H1 (cell line): ENCODE results near the gene VIPR2. TPM values are rescaled to one million over a fixed set of nuclear protein-coding genes. Genes with fewer than 3 reads are reported as not detected.

Experiments
- CTCF ChIA-PET: fragments of 300-600 bp; sonication (Branson Sonifier 250); formaldehyde crosslinking; loops from one replicate; lab custom pipeline; 2021; ENCODE audit not compliant: partially characterized antibody; lab: Charles Lee
- POLR2A ChIA-PET: fragments of 300-600 bp; sonication (Branson Sonifier 250); formaldehyde crosslinking; loops from one replicate; lab custom pipeline; 2021; ENCODE audit warnings: inconsistent platforms; ENCODE audit not compliant: partially characterized antibody; lab: Charles Lee
- DNase-seq, 2 experiments: peaks; one replicate each; pipeline versions ENCODE4 v3.0.0 to v3.0.0-alpha.2; 2010 to 2022; ENCODE audit warnings: low spot score in 2 of 2, low read depth in 1 of 2, mixed read lengths in 1 of 2
- FAIRE-seq: peaks from 2 replicates; lab custom pipeline; 2011; peaks lifted over from hg19 to GRCh38; lab: Jason Lieb, UNC
- H2AFZ ChIP-seq: 2 replicates; pipeline ENCODE4 v1.8.1; 2012; ENCODE audit warnings: low read length, inconsistent platforms
- H2AK5ac ChIP-seq: 2 replicates; pipeline ENCODE4 v1.6.1; 2013; ENCODE audit warnings: low read depth, low read length
- H2BK120ac ChIP-seq: replicated peaks from 2 replicates; pipeline ENCODE3; 2013; ENCODE audit warnings: low read depth, low read length, inconsistent platforms
- H2BK12ac ChIP-seq: 2 replicates; pipeline ENCODE4 v1.6.1; 2013; ENCODE audit warnings: low read depth, low read length
- H2BK15ac ChIP-seq: 2 replicates; pipeline ENCODE4 v1.6.1; 2013; ENCODE audit warnings: low read length
- H2BK20ac ChIP-seq: 2 replicates; pipeline ENCODE4 v1.6.1; 2013; ENCODE audit warnings: low read length
- H2BK5ac ChIP-seq: 2 replicates; pipeline ENCODE4 v1.6.1; 2013; ENCODE audit warnings: low read depth, low read length
- H3K14ac ChIP-seq: 2 replicates; pipeline ENCODE4 v1.6.1; 2013; ENCODE audit warnings: inconsistent platforms; ENCODE audit not compliant: insufficient read length
- H3K18ac ChIP-seq: 2 replicates; pipeline ENCODE4 v1.6.1; 2013; ENCODE audit warnings: low read length; ENCODE audit errors: extremely low read depth
- H3K23ac ChIP-seq: 2 replicates; pipeline ENCODE4 v1.6.1; 2013; ENCODE audit warnings: inconsistent platforms; ENCODE audit not compliant: insufficient read length
- H3K23me2 ChIP-seq: 2 replicates; pipeline ENCODE4 v1.6.1; 2013; ENCODE audit warnings: low read depth, low read length
- H3K27ac ChIP-seq: 2 replicates; pipeline ENCODE4 v1.6.1; 2011; ENCODE audit warnings: low read depth, low read length, inconsistent platforms
- H3K27me3 ChIP-seq, 4 experiments: replicated peaks in 1 of 4; 1 replicate in 1 of 4; 2 replicates in 3 of 4; pipeline versions ENCODE4 v1.6.1 to v1.8.1; 2011 to 2013; ENCODE audit warnings: low read length in 3 of 4, mild to moderate bottlenecking in 3 of 4, inconsistent platforms in 2 of 4, mixed read lengths in 2 of 4, moderate library complexity in 1 of 4; ENCODE audit not compliant: control insufficient read depth in 3 of 4, insufficient read depth in 3 of 4; ENCODE audit errors: extremely low read depth in 1 of 4
- H3K36me3 ChIP-seq, 4 experiments: 2 replicates each; pipeline versions ENCODE4 v1.6.1 to v1.8.1; 2011 to 2013; ENCODE audit warnings: mild to moderate bottlenecking in 4 of 4, low read length in 3 of 4, moderate library complexity in 2 of 4, control low read depth in 1 of 4, inconsistent platforms in 1 of 4; ENCODE audit not compliant: insufficient read depth in 4 of 4, control insufficient read depth in 2 of 4
- H3K4ac ChIP-seq: replicated peaks from 2 replicates; pipeline ENCODE3; 2013; ENCODE audit warnings: low read length, low read depth, mixed read lengths, inconsistent platforms; ENCODE audit not compliant: insufficient read length
- H3K4me1 ChIP-seq, 4 experiments: replicated peaks in 1 of 4; 1 replicate in 1 of 4; 2 replicates in 3 of 4; pipeline versions ENCODE4 v1.6.1 to v1.8.1; 2011 to 2013; ENCODE audit warnings: low read length in 3 of 4, inconsistent platforms in 2 of 4, mixed read lengths in 1 of 4; ENCODE audit not compliant: insufficient read depth in 4 of 4, control insufficient read depth in 3 of 4
- H3K4me2 ChIP-seq, 2 experiments: 2 replicates each; pipeline versions ENCODE4 v1.6.1 to v1.8.1; 2011 to 2013; ENCODE audit warnings: low read depth in 2 of 2, low read length in 2 of 2, control low read depth in 1 of 2, inconsistent platforms in 1 of 2, mild to moderate bottlenecking in 1 of 2; ENCODE audit not compliant: insufficient read depth in 1 of 2
- H3K4me3 ChIP-seq, 4 experiments: fragments of 200-600, 300-600 bp in 1 of 4; sonication (generic), shearing (Covaris generic), sonication (Bioruptor Twin) in 1 of 4; 2 replicates each; pipeline versions ENCODE4 v1.5.1 to v1.8.1; 2011 to 2016; ENCODE audit warnings: low read length in 4 of 4, low read depth in 3 of 4, control low read depth in 2 of 4, inconsistent platforms in 2 of 4, mild to moderate bottlenecking in 2 of 4, mixed read lengths in 1 of 4, moderate library complexity in 1 of 4; ENCODE audit not compliant: insufficient read depth in 2 of 4; ENCODE audit errors: extremely low read depth in 1 of 4
- H3K56ac ChIP-seq: replicated peaks from 2 replicates; pipeline ENCODE3; 2013; ENCODE audit warnings: low read depth, mild to moderate bottlenecking, mixed read lengths, low read length, inconsistent platforms; ENCODE audit not compliant: insufficient read length
- H3K79me1 ChIP-seq: 2 replicates; pipeline ENCODE4 v1.6.1; 2013; ENCODE audit warnings: low read depth, low read length, control low read depth
- H3K79me2 ChIP-seq, 2 experiments: 2 replicates each; pipeline versions ENCODE4 v1.6.1 to v1.8.1; 2012 to 2013; ENCODE audit warnings: low read length in 2 of 2, mild to moderate bottlenecking in 2 of 2, inconsistent platforms in 1 of 2; ENCODE audit not compliant: insufficient read depth in 2 of 2, control insufficient read depth in 1 of 2
- H3K9ac ChIP-seq, 4 experiments: replicated peaks in 1 of 4; 1 replicate in 1 of 4; 2 replicates in 3 of 4; pipeline versions ENCODE4 v1.6.1 to v1.8.1; 2011 to 2013; ENCODE audit warnings: low read depth in 3 of 4, low read length in 3 of 4, control low read depth in 2 of 4, mild to moderate bottlenecking in 2 of 4, moderate library complexity in 2 of 4, inconsistent platforms in 1 of 4; ENCODE audit errors: extremely low read depth in 1 of 4
- H3K9me3 ChIP-seq, 2 experiments: 2 replicates each; pipeline versions ENCODE4 v1.6.1 to v1.8.1; 2012 to 2013; ENCODE audit warnings: mild to moderate bottlenecking in 2 of 2, moderate library complexity in 2 of 2, control low read depth in 1 of 2, inconsistent platforms in 1 of 2, low read depth in 1 of 2, low read length in 1 of 2, mixed read lengths in 1 of 2; ENCODE audit not compliant: insufficient read depth in 2 of 2
- H4K20me1 ChIP-seq, 2 experiments: replicated peaks in 1 of 2; 2 replicates each; pipeline versions ENCODE3 to v1.8.1; 2011 to 2013; ENCODE audit warnings: inconsistent platforms in 2 of 2, low read length in 2 of 2, mild to moderate bottlenecking in 1 of 2; ENCODE audit not compliant: insufficient read depth in 2 of 2, control insufficient read depth in 1 of 2
- H4K5ac ChIP-seq: 2 replicates; pipeline ENCODE4 v1.6.1; 2013; ENCODE audit warnings: low read length, low read depth, mixed read lengths, inconsistent platforms; ENCODE audit not compliant: insufficient read length
- H4K8ac ChIP-seq: 2 replicates; pipeline ENCODE4 v1.8.0; 2013; ENCODE audit warnings: mild to moderate bottlenecking, moderate library complexity, low read length, inconsistent platforms; ENCODE audit not compliant: insufficient read depth; ENCODE audit errors: extremely low read depth
- H4K91ac ChIP-seq: replicated peaks from 2 replicates; pipeline ENCODE3; 2013; ENCODE audit warnings: low read length, mixed read lengths, inconsistent platforms; ENCODE audit not compliant: insufficient read length
- ZNF274 ChIP-seq: IDR thresholded peaks from 2 replicates; pipeline ENCODE4 v1.7.0; 2012; ENCODE audit warnings: low read length, borderline replicate concordance; ENCODE audit errors: extremely low read depth
- WGBS, 2 experiments: shearing (Covaris generic) in 1 of 2; methylation state at CpG; one replicate each; pipeline versions ENCODE4 v1.1.6 to v1.1.7; 2013 to 2015; ENCODE audit warnings: low lambda C conversion rate in 2 of 2, mixed read lengths in 2 of 2, inconsistent platforms in 1 of 2, low coverage in 1 of 2, missing lambda C conversion rate in 1 of 2; ENCODE audit not compliant: insufficient replicate concordance in 2 of 2, insufficient coverage in 1 of 2, insufficient read length in 1 of 2; ENCODE audit errors: extremely low coverage in 1 of 2, missing lambda C conversion rate in 1 of 2; 5-methylcytosine and 5-hydroxymethylcytosine counted together
- polyA plus RNA-seq, 7 experiments: library from polyadenylated mRNA; depleted of rRNA in 3 of 7; stranded (reverse) in 5 of 7; unstranded in 2 of 7; fragments of >200 nt in 5 of 7; fragments of 200-250 nt in 2 of 7; gene quantifications; 1 replicate in 5 of 7; 2 replicates in 1 of 7; 4 replicates in 1 of 7; pipeline versions ENCODE4 v1.2.1 to v1.2.3, GENCODE V29; 2011 to 2013; ENCODE audit warnings: missing spikeins in 2 of 7, mixed read lengths in 2 of 7
- total RNA-seq: library from RNA; stranded (reverse); fragmentation: NEBNext Ultra II Directional; extraction: Animal tissue kit (Norgen Biotek cat#: 25700); gene quantifications from 2 replicates; pipeline ENCODE4 v1.2.1, GENCODE V29; 2021
- TF ChIP-seq, protein P1 (sequence below): IDR thresholded peaks from 2 replicates; pipeline ENCODE4 v1.6.1; 2012; ENCODE audit warnings: inconsistent platforms

VIPR2 gene
- total and polyA plus RNA-seq, 2 of the 8 experiments (the other 6 are each of a cell fraction or from before 2014, with no cell fraction given) = 2.4 to 6.3 TPM

DNA sequence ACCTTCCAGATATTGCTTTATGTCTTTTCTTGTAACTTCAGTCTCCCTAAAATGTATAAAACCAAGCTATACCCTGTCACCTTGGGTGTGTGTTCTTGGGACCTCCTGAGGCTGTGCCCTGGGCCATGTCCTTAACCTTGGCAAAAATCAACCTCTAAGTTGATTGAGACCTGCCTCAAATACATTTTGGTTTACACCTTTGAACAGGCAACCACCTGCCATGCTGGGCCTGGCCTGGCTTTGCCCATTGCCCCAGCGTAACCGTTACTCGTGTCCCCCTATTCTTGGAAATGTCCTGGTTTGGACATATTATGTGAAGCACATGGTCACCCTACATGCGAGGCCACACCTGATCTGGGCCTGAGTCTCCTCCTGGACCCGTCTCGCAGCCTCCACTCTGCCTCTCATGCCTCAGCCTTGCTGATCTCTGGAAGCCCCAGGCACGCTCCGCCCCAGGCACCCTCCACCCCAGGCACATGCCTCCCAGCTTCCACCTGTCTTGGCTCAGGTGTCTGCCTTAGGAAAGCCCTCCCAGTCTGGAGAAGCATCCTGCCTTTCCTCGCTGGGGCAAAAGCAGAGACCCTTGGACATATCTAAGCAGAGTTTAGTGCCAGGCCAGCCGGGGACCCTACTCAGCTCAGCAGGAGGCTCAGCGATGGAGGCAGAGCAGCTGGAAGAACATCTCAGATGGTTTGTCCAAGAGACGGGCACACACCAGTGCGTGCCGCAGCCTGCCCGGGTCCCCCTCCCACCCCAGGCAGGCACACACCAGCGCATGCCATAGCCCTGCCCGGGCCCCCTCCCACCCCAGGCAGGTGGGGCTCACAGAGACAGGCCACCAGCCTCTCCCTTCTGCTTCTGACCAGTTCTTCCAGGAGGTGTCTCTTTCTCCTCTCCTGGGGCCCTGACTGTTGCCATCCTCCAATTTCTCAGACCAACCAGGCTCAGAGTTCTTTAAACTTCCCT is 4.0 kb upstream of the VIPR2 start:
- Histone ChIP-seq H3K4me1 (peaks cover 2 to 15% (median 10%) of the 10 kb centered on the region in 4 experiments; a peak in 6 of 7 replicates), H2AFZ (no peak overlapping the region), H3K79me1 (no peaks in the 10 kb centered on the region), H2BK20ac (0 out of 2 replicates have a peak overlapping the region, but pooled peaks have one; percentile 32), H3K9ac (no peak overlapping the region), H3K56ac (no peak overlapping the region), H2AK5ac (no peak overlapping the region; the same call in 1 of the 2 replicates), H3K27ac (no peak overlapping the region), H3K23ac (no peak overlapping the region), H3K4me3 (no peak overlapping the region), H3K79me2 (no peaks in the 10 kb centered on the region), H3K14ac (no peak overlapping the region), H3K18ac (no peak overlapping the region), H3K9me3 (no peaks in the 10 kb centered on the region), H4K8ac (no peak overlapping the region; the same call in 1 of the 2 replicates), H3K4me2 (peak overlapping the region in 1 of 2 experiments; percentile 61; a peak in 1 of 4 replicates), H3K23me2 (peaks cover 9% of the 10 kb centered on the region; the same call in 1 of the 2 replicates), H2BK15ac (no peak overlapping the region), H2BK120ac (no peak overlapping the region), H4K20me1 (no peaks in the 10 kb centered on the region), H4K5ac (no peak overlapping the region), H2BK5ac (no peak overlapping the region), H3K36me3 (no peaks in the 10 kb centered on the region; a peak in 1 of 8 replicates), H2BK12ac (no peak overlapping the region), H3K27me3 (peaks cover 6 to 22% (median 13%) of the 10 kb centered on the region in 4 experiments), H3K4ac (no peak overlapping the region), H4K91ac (no peak overlapping the region)
- no peak for FAIRE-seq
- ChIA-PET POLR2A (interaction anchor here (1.7 kb wide), 1 partner anchor 11 kb away, joined by 3 read pairs; no protein-coding TSS in a partner anchor), CTCF (interaction anchor here (1.2 to 1.8 kb wide), 2 partner anchors 29 to 42 kb away, joined by 3 to 7 read pairs; no protein-coding TSS in a partner anchor)
- TF ChIP-seq, protein P1, sequence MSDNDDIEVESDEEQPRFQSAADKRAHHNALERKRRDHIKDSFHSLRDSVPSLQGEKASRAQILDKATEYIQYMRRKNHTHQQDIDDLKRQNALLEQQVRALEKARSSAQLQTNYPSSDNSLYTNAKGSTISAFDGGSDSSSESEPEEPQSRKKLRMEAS = 0 out of 2 replicates have a peak, but pooled peaks have one; percentile 14
- TF ChIP-seq ZNF274 = no peak
- WGBS, 2 experiments = 85% methylated on average over 13 of the region's 17 CpGs; no CpG with 5 or more reads in 1 of the 2 experiments
- no peak for DNase-seq
